Mucosa of stomach (tissue), 1 donor: ENCODE results near the gene MGA.

Experiments used
- H3K27me3 ChIP-seq: one replicate; pipeline ENCODE4 v1.7.0; 2013; ENCODE audit warnings: mild to moderate bottlenecking, low read length; ENCODE audit not compliant: control insufficient read depth, insufficient read depth
- H3K36me3 ChIP-seq: one replicate; pipeline ENCODE4 v1.7.0; 2013; ENCODE audit warnings: low read length; ENCODE audit not compliant: control insufficient read depth, insufficient read depth
- H3K4me1 ChIP-seq: one replicate; pipeline ENCODE4 v1.7.0; 2013; ENCODE audit warnings: mild to moderate bottlenecking, low read length; ENCODE audit not compliant: control insufficient read depth, insufficient read depth
- H3K4me3 ChIP-seq: one replicate; pipeline ENCODE4 v1.7.0; 2013; ENCODE audit warnings: low read length
- H3K9ac ChIP-seq: one replicate; pipeline ENCODE4 v1.7.0; 2013; ENCODE audit warnings: mild to moderate bottlenecking, low read length, moderate library complexity
- H3K9me3 ChIP-seq: one replicate; pipeline ENCODE4 v1.7.0; 2013; ENCODE audit warnings: mild to moderate bottlenecking, low read length, moderate library complexity; ENCODE audit not compliant: control insufficient read depth
- donor health status: Pancreatic carcinoma.

MGA gene

GRCh38 chr15:41778521-41778920 lies 118.3 kb downstream of the MGA start:
- no peaks in the 10 kb centered on the region for H3K27me3 ChIP-seq
- H3K9me3 ChIP-seq = no peaks in the 10 kb centered on the region
- H3K9ac ChIP-seq = no peak overlapping the region
- H3K4me3 ChIP-seq = no peak overlapping the region
- no peaks in the 10 kb centered on the region for H3K36me3 ChIP-seq
- H3K4me1 ChIP-seq = peaks cover 20% of the 10 kb centered on the region

DNA sequence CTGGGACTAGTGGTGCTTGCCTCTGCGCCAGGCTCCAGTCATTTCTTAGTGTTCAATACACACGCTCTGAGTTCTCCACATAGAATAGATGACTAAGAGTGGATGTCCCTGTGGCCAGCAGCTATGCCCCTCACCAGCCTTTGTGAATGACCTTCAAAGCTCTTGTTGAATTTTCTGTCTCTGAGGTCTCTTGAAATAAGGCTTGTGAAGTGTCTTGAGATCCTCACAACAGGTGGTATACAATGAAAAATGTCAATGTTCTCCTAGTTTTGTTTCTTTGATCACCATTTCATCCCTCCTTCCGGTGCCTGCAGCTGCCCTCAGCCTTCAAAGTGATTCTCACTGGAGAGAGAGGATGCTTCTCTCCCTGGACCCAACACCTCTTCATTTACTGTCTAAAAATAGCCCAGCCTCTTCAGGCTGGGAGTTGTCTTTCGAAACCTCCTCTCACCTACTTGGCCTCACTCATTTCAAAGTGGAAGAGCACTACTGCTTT lies 119.5 kb downstream of the MGA start:
- Histone ChIP-seq H3K27me3 (no peaks in the 10 kb centered on the region), H3K9me3 (no peaks in the 10 kb centered on the region), H3K4me3 (no peak overlapping the region), H3K36me3 (no peaks in the 10 kb centered on the region), H3K4me1 (peaks cover 17% of the 10 kb centered on the region), H3K9ac (no peak overlapping the region)

GRCh38 chr15:41780266-41780665 lies 120.1 kb downstream of the MGA start:
- H3K27me3 ChIP-seq = no peaks in the 10 kb centered on the region
- no peaks in the 10 kb centered on the region for H3K9me3 ChIP-seq
- H3K4me1 ChIP-seq = peaks cover 12% of the 10 kb centered on the region
- H3K9ac ChIP-seq = no peak overlapping the region
- H3K36me3 ChIP-seq = no peaks in the 10 kb centered on the region
- no peak overlapping the region for H3K4me3 ChIP-seq

DNA sequence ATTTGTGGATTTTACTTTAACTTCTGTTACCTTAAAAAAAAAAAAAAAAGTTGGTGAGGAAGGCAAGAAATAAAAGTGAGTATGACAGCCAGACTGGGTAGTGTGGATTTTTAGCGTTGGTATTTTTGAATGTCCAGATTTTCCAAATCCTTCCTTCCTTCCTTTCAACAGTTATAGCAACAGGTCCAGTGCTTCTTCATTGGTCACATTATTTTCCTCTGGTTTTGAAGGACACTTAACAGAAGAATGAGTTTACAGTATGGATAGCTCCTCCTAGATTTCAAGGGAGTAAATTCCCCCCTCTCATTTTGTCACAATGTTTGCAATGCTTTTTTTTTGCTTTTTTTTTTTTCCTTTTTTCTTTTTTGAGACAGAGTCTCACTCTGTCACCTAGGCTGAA lies 120.5 kb downstream of the MGA start:
- Histone ChIP-seq H3K4me1 (peaks cover 8% of the 10 kb centered on the region), H3K9me3 (no peaks in the 10 kb centered on the region), H3K4me3 (no peak overlapping the region), H3K9ac (no peak overlapping the region), H3K27me3 (no peaks in the 10 kb centered on the region), H3K36me3 (no peaks in the 10 kb centered on the region)

- peaks cover 8% of the 10 kb centered on the region for H3K4me1 ChIP-seq
- no peaks in the 10 kb centered on the region for H3K9me3 ChIP-seq
Measured at GRCh38 chr15:41782371-41783282, 122.4 kb downstream of the MGA start.

GRCh38 chr15:41783296-41783695 lies 123.1 kb downstream of the MGA start:
- Histone ChIP-seq H3K9ac (no peak overlapping the region), H3K4me3 (no peak overlapping the region), H3K36me3 (no peaks in the 10 kb centered on the region), H3K27me3 (no peaks in the 10 kb centered on the region), H3K9me3 (no peaks in the 10 kb centered on the region), H3K4me1 (peaks cover 10% of the 10 kb centered on the region)

More at GRCh38 chr15:41782371-41783282, 122.4 kb downstream of the MGA start:
- no peak overlapping the region for H3K4me3 ChIP-seq
- H3K27me3 ChIP-seq = no peaks in the 10 kb centered on the region
- H3K9ac ChIP-seq = no peak overlapping the region
- H3K36me3 ChIP-seq = no peaks in the 10 kb centered on the region

GRCh38 chr15:41788262-41788661 lies 128.1 kb downstream of the MGA start:
- H3K36me3 ChIP-seq = no peaks in the 10 kb centered on the region
- H3K27me3 ChIP-seq = no peaks in the 10 kb centered on the region
- H3K9me3 ChIP-seq = no peaks in the 10 kb centered on the region
- peaks cover 41% of the 10 kb centered on the region for H3K4me1 ChIP-seq
- no peak overlapping the region for H3K9ac ChIP-seq
- H3K4me3 ChIP-seq = no peak overlapping the region

DNA sequence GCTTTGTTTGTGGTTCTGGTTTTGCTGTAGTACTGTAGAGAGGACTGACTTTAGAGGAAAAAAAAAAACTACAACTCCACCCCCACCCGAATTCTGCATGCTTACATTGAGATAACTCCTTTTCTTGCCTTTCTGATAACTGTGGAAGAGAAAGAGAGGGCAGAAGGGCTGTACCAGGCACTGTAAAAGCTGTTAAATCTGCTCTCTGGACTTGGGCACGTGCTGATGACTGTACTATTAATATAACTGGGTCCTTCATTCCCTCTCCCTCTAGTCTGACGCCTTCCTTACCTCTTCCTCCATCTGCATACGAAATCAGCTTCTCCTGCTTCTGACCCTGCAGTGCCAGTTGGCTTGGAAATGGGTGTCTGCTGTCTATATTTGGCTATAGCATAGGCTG lies 129.0 kb downstream of the MGA start:
- Histone ChIP-seq H3K36me3 (no peaks in the 10 kb centered on the region), H3K4me3 (no peak overlapping the region), H3K27me3 (no peaks in the 10 kb centered on the region), H3K9ac (no peak overlapping the region), H3K4me1 (peaks cover 35% of the 10 kb centered on the region), H3K9me3 (no peaks in the 10 kb centered on the region)

- peaks cover 35% of the 10 kb centered on the region for H3K4me1 ChIP-seq
- H3K9ac ChIP-seq = no peak overlapping the region
- no peak overlapping the region for H3K4me3 ChIP-seq
- no peaks in the 10 kb centered on the region for H3K9me3 ChIP-seq
- H3K36me3 ChIP-seq = no peaks in the 10 kb centered on the region
- no peaks in the 10 kb centered on the region for H3K27me3 ChIP-seq
Measured at GRCh38 chr15:41789662-41790061, 129.5 kb downstream of the MGA start.

GRCh38 chr15:41790169-41790568 lies 130.0 kb downstream of the MGA start:
- H3K9ac ChIP-seq = no peak overlapping the region
- peaks cover 35% of the 10 kb centered on the region for H3K4me1 ChIP-seq
- no peaks in the 10 kb centered on the region for H3K36me3 ChIP-seq
- no peaks in the 10 kb centered on the region for H3K27me3 ChIP-seq
- H3K4me3 ChIP-seq = no peak overlapping the region
- H3K9me3 ChIP-seq = no peaks in the 10 kb centered on the region

DNA sequence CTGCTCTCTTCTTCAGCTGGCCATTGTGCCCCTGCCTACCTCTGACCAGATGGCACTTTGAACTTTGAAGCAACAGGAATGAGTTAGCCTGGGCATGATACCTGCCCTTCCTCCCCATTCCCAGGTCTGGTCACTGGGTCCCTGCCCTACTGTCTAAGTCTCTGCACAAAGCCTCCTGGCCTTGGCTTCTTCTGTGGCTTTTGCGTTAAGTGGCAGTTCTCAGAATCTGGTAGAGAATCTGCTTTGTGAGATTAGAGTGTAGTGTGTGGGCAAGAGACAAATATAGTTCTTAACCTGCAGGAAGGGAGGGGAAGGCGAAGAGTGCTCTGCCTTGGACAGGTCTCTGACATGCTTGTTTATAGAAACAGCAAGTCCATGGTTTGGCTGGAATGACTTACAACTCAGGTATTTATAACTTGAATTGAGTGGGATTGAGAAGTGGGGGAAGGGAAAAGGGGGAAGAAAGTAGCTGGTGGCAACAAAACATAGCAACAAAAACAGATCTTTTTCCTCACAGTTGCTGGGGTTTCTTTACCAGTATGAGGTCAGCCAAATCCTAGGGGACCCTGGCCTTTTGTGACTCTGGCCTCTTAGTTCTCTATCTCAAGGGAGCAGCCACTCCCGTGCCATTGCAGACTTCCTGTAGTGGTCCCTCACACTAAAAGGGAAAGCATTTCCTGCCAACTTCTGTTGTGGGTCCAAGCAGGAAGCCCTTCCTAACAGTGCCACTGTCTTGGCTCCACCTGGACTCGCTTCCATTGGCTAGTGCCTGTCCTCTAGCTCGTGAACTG lies 130.7 kb downstream of the MGA start:
- Histone ChIP-seq H3K4me3 (no peak overlapping the region), H3K36me3 (no peaks in the 10 kb centered on the region)

GRCh38 chr15:41791547-41791937 lies 131.3 kb downstream of the MGA start:
- Histone ChIP-seq H3K9ac (no peak overlapping the region), H3K4me3 (no peak overlapping the region), H3K36me3 (no peaks in the 10 kb centered on the region), H3K9me3 (no peaks in the 10 kb centered on the region), H3K4me1 (peaks cover 40% of the 10 kb centered on the region), H3K27me3 (no peaks in the 10 kb centered on the region)

More for the DNA sequence above, 130.7 kb downstream of the MGA start:
- H3K9ac ChIP-seq = no peak overlapping the region
- H3K27me3 ChIP-seq = no peaks in the 10 kb centered on the region
- peaks cover 35% of the 10 kb centered on the region for H3K4me1 ChIP-seq
- no peaks in the 10 kb centered on the region for H3K9me3 ChIP-seq
